ENCODE measurements around the gene LHX1.

LHX1 gene

DNA sequence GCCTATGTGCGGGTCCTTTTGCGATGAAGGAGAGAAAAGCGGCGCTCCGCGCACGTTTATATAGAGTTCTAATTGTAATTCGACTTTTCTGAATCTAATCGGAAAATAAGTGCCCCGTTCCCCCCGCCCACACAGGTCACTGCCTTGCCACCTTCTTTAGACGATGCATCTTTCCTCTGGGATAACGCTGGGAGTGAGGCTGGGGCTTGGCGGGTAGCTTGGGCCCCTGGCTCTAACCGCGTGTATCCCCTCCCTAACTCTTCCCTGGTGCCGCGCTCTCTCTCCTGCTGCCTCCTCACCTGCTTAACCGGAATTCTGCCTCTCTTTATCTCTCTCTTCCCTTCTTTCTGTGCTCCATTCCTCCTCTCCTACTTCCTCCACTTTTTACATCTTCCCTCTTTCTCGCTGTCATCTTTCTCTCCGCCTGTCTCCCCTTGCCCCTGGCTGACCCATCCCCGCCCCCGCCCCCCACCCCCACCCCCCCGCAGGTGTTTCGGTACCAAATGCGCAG, 2.6 kb downstream of the LHX1 start:
- no peak for TF ChIP-seq CTCF (IDR thresholded peaks at IDR 0.05)
- no peak overlapping the region for H3K27ac ChIP-seq
- no peak for DNase-seq (ENCODE audit: low spot score)
- no peak overlapping the region for H3K4me3 ChIP-seq

- no peak overlapping the region for H3K27ac ChIP-seq
- no peak overlapping the region for H3K4me3 ChIP-seq
- no peak for DNase-seq (ENCODE audit: low spot score)
- TF ChIP-seq CTCF (IDR thresholded peaks at IDR 0.05), result no peak
Observed at GRCh38 chr17:36940313-36941264, 3.3 kb downstream of the LHX1 start.

DNA sequence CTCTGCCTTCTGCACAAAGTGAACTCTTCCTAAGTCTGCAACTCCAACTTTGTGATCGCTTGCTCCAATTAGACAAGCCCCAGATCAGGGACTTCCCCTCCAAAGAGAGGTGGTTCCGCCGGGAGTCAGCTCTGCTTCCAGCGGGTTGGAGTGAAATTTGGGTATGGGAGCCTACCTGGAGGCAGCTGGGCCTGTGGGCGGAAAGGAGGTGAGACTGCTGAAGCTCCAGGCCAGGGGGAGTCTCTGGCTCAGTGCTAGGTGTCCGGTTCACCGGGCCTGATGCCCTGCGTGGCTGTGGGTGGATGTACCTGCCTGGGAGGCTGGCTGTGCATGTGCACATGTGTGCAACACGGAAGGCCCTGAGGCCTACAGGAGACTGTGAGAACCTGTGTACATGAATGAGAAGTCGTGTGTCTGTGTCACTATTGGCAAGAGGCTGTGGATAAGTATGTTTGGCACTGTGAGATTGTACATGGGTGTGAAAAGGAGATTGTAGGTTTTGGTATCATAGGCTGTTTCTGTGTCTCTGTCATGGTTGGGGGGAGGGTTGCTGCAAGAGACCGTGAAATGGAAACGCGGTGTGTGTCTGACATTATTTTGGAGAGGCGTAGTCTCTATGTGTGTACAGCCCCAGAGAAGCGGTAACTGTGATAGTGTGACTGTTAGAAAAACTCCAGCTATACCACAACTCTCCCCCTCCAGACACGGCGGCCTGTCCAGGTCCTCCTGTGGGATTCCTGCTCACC, 4.2 kb downstream of the LHX1 start:
- Histone ChIP-seq H3K27ac (no peak overlapping the region), H3K4me3 (peak overlapping the region; percentile 49)
- no peak for TF ChIP-seq CTCF (IDR thresholded peaks at IDR 0.05)
- no peak for DNase-seq (ENCODE audit: low spot score)

- no peak overlapping the region for H3K27ac ChIP-seq
- TF ChIP-seq CTCF (IDR thresholded peaks at IDR 0.05), result no peak
- H3K4me3 ChIP-seq, result peak overlapping the region; percentile 49
- no peak for DNase-seq (ENCODE audit: low spot score)
Observed at GRCh38 chr17:36942019-36942599, 4.8 kb downstream of the LHX1 start.

- H3K27ac ChIP-seq, result no peak overlapping the region
- DNase-seq (ENCODE audit: low spot score), result no peak
- TF ChIP-seq CTCF (IDR thresholded peaks at IDR 0.05), result no peak
- peak overlapping the region; percentile 49 for H3K4me3 ChIP-seq
Observed at GRCh38 chr17:36942631-36943125, 5.4 kb downstream of the LHX1 start.

GRCh38 chr17:36943250-36944191, 6.2 kb downstream of the LHX1 start:
- no peak for TF ChIP-seq CTCF (IDR thresholded peaks at IDR 0.05)
- no peak overlapping the region for H3K27ac ChIP-seq
- no peak for DNase-seq (ENCODE audit: low spot score)
- H3K4me3 ChIP-seq, result no peak overlapping the region
